Suprapubic skin (tissue), 4 donors: ENCODE results near the gene COX7C. TPM values are rescaled to one million over a fixed set of nuclear protein-coding genes. Genes with fewer than 3 reads are reported as not detected.
"Not testable (repeated sequence)": the region's sequence is repeated elsewhere in the genome, so short reads cannot be mapped to it uniquely, and the experiment has no call there.

Experiments used
- DNase-seq, 2 donors: peaks; one replicate each; pipeline ENCODE4 v3.0.0-alpha.2; 2019; ENCODE audit warnings: low spot score in 2 of 2
- H3K27ac ChIP-seq: fragments of 200-600 bp; sonication (generic); one replicate; pipeline ENCODE4 v1.5.1; 2019
- H3K27me3 ChIP-seq: fragments of 200-600 bp; sonication (generic); one replicate; pipeline ENCODE4 v1.5.1; 2019
- H3K36me3 ChIP-seq: fragments of 200-600 bp; sonication (generic); one replicate; pipeline ENCODE4 v1.5.1; 2019
- H3K4me1 ChIP-seq: fragments of 200-600 bp; sonication (generic); one replicate; pipeline ENCODE4 v1.5.1; 2019
- H3K4me3 ChIP-seq: fragments of 200-600 bp; sonication (generic); one replicate; pipeline ENCODE4 v1.5.1; 2019; ENCODE audit warnings: mild to moderate bottlenecking
- H3K9me3 ChIP-seq: fragments of 200-600 bp; sonication (generic); one replicate; pipeline ENCODE4 v1.5.1; 2019
- EP300 ChIP-seq: sonication (generic); formaldehyde crosslinking; IDR thresholded peaks from one replicate; pipeline ENCODE4 v1.6.1; 2017; ENCODE audit warnings: antibody characterized with exemption
- POLR2A ChIP-seq, 2 donors: fragments of 450-650 bp; IDR thresholded peaks; one replicate each; pipeline ENCODE4 v1.6.1; 2017; ENCODE audit warnings: antibody characterized with exemption in 2 of 2, mild to moderate bottlenecking in 2 of 2, moderate library complexity in 2 of 2
- POLR2AphosphoS5 ChIP-seq, 3 donors: sonication (generic); formaldehyde crosslinking; IDR thresholded peaks; one replicate each; pipeline ENCODE4 v1.6.1; 2017; ENCODE audit warnings: antibody characterized with exemption in 3 of 3
- WGBS: methylation state at CpG from one replicate; pipeline ENCODE4 v1.1.5; 2018; 5-methylcytosine and 5-hydroxymethylcytosine counted together
- total RNA-seq, 4 donors: library from RNA; depleted of rRNA; stranded (reverse); fragments of >200 nt; gene quantifications; one replicate each; pipeline ENCODE4 v1.1.0, GENCODE V29; 2016
- TF ChIP-seq, protein P1 (sequence below), 2 donors: fragments of 200-600 bp in 1 of 2; fragments of 450-650 bp in 1 of 2; sonication (generic) in 1 of 2; IDR thresholded peaks; one replicate each; pipeline ENCODE4 v1.5.1; 2016 to 2019; ENCODE audit warnings: antibody characterized with exemption in 2 of 2, mild to moderate bottlenecking in 1 of 2, moderate library complexity in 1 of 2

The COX7C gene
- total RNA-seq, 4 donors from 2014 or later, result 245 to 556 (median 426) TPM

DNA sequence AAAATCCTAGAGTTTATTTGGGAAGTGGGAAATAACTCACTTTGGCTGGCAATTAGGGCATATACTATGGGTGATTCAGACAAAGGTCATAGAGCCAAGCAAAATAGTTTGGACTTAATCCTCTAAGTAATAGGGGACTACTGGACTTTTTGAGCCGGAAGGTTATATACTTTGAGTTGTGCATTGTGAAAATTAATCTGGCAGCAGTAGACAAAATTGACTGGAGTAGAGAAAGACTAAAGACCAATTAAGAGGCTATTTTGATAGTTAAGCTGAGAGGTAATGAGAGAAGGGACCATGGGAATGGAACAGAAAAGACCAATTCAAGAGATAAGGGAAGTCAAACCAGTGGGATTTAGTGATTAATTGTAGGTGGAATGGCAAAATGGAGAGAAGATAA lies 28.9 kb downstream of the COX7C start:
- H3K4me3 ChIP-seq, result no peak overlapping the region
- no peaks in the 10 kb centered on the region for H3K4me1 ChIP-seq
- no peak overlapping the region for H3K27ac ChIP-seq
- no peaks in the 10 kb centered on the region for H3K36me3 ChIP-seq
- no peaks in the 10 kb centered on the region for H3K27me3 ChIP-seq
- H3K9me3 ChIP-seq, result no peaks in the 10 kb centered on the region
- 94% methylated on average over 1 of the region's 1 CpG for WGBS
- no peak for TF ChIP-seq POLR2A (IDR thresholded peaks at IDR 0.05)
- no peak for TF ChIP-seq POLR2AphosphoS5 (IDR thresholded peaks at IDR 0.05)
- TF ChIP-seq, protein P1, sequence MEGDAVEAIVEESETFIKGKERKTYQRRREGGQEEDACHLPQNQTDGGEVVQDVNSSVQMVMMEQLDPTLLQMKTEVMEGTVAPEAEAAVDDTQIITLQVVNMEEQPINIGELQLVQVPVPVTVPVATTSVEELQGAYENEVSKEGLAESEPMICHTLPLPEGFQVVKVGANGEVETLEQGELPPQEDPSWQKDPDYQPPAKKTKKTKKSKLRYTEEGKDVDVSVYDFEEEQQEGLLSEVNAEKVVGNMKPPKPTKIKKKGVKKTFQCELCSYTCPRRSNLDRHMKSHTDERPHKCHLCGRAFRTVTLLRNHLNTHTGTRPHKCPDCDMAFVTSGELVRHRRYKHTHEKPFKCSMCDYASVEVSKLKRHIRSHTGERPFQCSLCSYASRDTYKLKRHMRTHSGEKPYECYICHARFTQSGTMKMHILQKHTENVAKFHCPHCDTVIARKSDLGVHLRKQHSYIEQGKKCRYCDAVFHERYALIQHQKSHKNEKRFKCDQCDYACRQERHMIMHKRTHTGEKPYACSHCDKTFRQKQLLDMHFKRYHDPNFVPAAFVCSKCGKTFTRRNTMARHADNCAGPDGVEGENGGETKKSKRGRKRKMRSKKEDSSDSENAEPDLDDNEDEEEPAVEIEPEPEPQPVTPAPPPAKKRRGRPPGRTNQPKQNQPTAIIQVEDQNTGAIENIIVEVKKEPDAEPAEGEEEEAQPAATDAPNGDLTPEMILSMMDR (IDR thresholded peaks at IDR 0.05), result no peak
- no peak for TF ChIP-seq EP300
- no peak for DNase-seq

DNA sequence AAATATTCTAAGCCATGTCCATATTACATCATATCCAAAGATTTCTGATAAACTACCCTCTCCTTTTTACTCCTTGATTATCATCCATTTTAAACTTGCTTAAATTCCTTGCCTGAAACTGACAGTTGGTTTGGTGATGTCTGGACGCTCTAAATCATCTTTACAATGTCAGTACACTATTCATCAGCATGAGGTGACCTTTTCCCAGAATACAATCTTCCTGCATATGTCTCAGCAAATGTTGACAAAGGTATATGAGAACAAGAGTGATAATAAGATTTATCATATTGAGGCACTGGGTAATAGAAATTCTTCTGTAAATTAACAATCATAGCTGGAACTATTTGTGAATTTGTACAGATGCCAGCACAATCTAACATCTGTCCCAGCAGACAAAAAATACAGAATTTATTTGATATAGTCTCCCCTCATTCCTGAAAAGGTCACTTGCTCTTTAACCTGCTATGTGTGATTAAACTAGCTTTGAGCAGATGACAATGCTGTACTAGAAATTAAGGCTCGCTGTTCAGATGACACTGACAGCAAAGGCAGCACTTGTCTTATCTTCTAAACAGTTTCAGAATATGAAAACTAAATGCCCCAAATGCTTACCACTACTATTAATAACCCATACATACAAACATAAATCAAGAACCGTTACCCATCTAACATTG lies 32.2 kb downstream of the COX7C start:
- TF ChIP-seq, protein P1 (IDR thresholded peaks at IDR 0.05), result no peak
- TF ChIP-seq POLR2AphosphoS5 (IDR thresholded peaks at IDR 0.05) (no peak), POLR2A (IDR thresholded peaks at IDR 0.05) (no peak), EP300 (no peak)
- H3K27ac ChIP-seq, result no peak overlapping the region
- no peaks in the 10 kb centered on the region for H3K9me3 ChIP-seq
- 62% methylated on average over 3 of the region's 3 CpGs for WGBS
- no peaks in the 10 kb centered on the region for H3K36me3 ChIP-seq
- no peaks in the 10 kb centered on the region for H3K4me1 ChIP-seq
- no peaks in the 10 kb centered on the region for H3K27me3 ChIP-seq
- no peak overlapping the region for H3K4me3 ChIP-seq
- no peak for DNase-seq

DNA sequence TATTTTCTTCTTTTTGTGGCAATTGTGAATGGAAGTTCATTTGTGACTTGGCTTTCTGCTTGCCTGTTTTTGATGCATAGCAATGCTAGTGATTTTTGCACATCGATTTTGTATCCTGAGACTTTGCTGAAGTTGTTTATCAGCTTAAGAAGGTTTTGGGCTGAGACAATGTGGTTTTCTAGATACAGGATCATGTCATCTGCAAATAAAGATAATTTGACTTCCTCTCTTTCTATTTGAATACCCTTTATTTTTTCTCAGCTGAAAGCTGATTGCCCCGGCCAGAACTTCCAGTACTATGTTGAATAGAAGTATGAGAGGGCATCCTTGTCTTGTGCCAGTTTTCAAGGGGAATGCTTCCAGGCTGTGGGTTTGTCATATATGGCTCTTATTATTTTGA lies 43.0 kb downstream of the COX7C start:
- WGBS, result 90% methylated on average over 2 of the region's 2 CpGs

DNA sequence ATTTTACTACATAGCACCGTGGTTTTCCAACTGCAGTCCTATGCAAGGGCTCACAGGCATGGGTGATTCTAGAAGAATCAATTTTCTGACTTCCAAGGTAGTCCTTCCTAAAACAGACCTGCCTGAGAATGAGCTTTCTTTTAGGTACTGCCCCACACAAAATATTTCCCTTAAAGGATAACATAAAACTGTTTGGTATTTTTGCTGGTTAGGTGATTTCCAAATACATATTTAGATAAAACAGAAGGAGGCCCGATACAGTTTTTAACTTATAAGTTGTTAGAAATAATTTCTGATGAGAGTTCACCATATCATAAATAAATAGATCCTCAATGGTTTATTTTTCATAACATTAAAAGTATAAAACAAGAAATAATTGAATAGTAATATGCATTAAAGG lies 46.4 kb downstream of the COX7C start:
- Histone ChIP-seq H3K4me3 (no peak overlapping the region), H3K27ac (no peak overlapping the region), H3K9me3 (no peaks in the 10 kb centered on the region), H3K36me3 (no peaks in the 10 kb centered on the region), H3K4me1 (no peaks in the 10 kb centered on the region), H3K27me3 (no peaks in the 10 kb centered on the region)
- no peak for TF ChIP-seq POLR2AphosphoS5 (IDR thresholded peaks at IDR 0.05)
- TF ChIP-seq POLR2A (IDR thresholded peaks at IDR 0.05), result no peak
- TF ChIP-seq EP300, result no peak
- TF ChIP-seq, protein P1 (IDR thresholded peaks at IDR 0.05), result no peak
- WGBS, result 74% methylated on average over 2 of the region's 2 CpGs
- no peak for DNase-seq

More for the DNA sequence above, 43.0 kb downstream of the COX7C start:
- not testable (repeated sequence) for H3K4me3 ChIP-seq, DNase-seq, H3K36me3 ChIP-seq, H3K9me3 ChIP-seq, H3K27ac ChIP-seq, H3K4me1 ChIP-seq, H3K27me3 ChIP-seq

DNA sequence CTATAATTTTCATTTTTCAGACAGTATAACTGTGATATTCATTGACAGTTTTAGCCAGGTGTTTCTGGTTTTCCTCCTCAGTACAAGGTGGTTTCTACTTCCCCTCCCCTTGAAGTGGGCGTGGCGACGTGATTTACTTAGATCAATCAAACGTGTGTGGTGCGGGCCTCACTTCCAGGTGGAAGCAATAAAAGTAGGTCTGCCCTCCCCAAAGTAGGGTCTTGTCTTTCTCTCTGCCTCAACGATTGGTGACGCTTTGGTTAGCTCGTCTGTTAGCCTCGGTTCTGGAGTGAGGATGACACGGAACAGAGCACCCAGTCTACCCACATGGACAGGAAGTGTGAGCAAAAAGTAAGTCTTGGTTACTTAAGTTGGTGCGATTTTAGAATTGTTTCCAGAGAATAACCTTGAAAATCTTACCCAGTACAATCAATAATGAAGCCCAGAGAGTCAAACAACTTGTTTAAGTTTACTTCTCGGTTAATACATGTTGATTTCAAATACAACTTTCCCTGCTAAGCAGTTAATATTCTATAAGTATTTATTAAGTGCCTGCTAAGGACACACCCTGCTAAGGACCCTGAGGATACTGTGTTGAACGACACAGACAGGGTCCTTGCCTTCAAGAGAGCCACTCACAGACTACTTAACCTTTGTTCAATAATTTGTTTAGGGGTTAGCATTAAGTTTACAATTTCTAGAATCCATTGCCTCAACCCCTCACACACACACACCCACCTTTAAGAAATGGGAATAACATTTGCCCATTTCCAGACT lies 48.4 kb downstream of the COX7C start:
- 57% methylated on average over 13 of the region's 13 CpGs for WGBS
- H3K9me3 ChIP-seq, result no peaks in the 10 kb centered on the region
- H3K4me3 ChIP-seq, result no peak overlapping the region
- no peak for DNase-seq
- no peaks in the 10 kb centered on the region for H3K27me3 ChIP-seq
- no peaks in the 10 kb centered on the region for H3K36me3 ChIP-seq
- H3K4me1 ChIP-seq, result no peaks in the 10 kb centered on the region
- no peak overlapping the region for H3K27ac ChIP-seq
- TF ChIP-seq POLR2A (IDR thresholded peaks at IDR 0.05), result no peak
- no peak for TF ChIP-seq EP300
- TF ChIP-seq, protein P1 (IDR thresholded peaks at IDR 0.05), result no peak
- no peak for TF ChIP-seq POLR2AphosphoS5 (IDR thresholded peaks at IDR 0.05)
